HepG2 (cell line): ENCODE measurements around the gene NUFIP1.

Experiments used
- BRF2 ChIP-seq: sonication (generic); formaldehyde crosslinking; IDR thresholded peaks from 2 replicates; pipeline ENCODE4 v1.8.1; 2022; ENCODE audit warnings: mild to moderate bottlenecking, missing genetic modification reagents
- CSRNP1 ChIP-seq: sonication (generic); formaldehyde crosslinking; IDR thresholded peaks from 2 replicates; pipeline ENCODE4 v1.8.1; 2023; ENCODE audit warnings: mild to moderate bottlenecking, missing genetic modification reagents
- CTCF ChIP-seq: sonication (generic); formaldehyde crosslinking; IDR thresholded peaks from 2 replicates; pipeline ENCODE4 v1.5.0; 2020; ENCODE audit warnings: mild to moderate bottlenecking, missing genetic modification reagents, moderate library complexity
- NFRKB ChIP-seq: fragments of 450-650 bp; IDR thresholded peaks from 2 replicates; pipeline ENCODE4 v1.6.1; 2017
- RCOR2 ChIP-seq: IDR thresholded peaks from 2 replicates; pipeline ENCODE4 v1.6.1; 2016; ENCODE audit warnings: missing biosample characterization, missing genetic modification reagents
- RNF2 ChIP-seq: fragments of 450-650 bp; conservative IDR thresholded peaks from 2 replicates; pipeline ENCODE4 v1.6.1; 2016; ENCODE audit warnings: low read depth
- SKIL ChIP-seq: sonication (generic); formaldehyde crosslinking; IDR thresholded peaks from 2 replicates; pipeline ENCODE4 v1.8.0; 2022; ENCODE audit warnings: missing genetic modification reagents, mild to moderate bottlenecking, moderate library complexity, borderline replicate concordance
- STAT6 ChIP-seq: sonication (generic); formaldehyde crosslinking; IDR thresholded peaks from 2 replicates; pipeline ENCODE4 v1.4.0; 2020; ENCODE audit warnings: missing genetic modification reagents, mild to moderate bottlenecking, borderline replicate concordance
- TERF1 ChIP-seq: sonication (generic); formaldehyde crosslinking; IDR thresholded peaks from 2 replicates; pipeline ENCODE4 v1.8.0; 2022; ENCODE audit warnings: mild to moderate bottlenecking, missing genetic modification reagents, moderate library complexity
- TRIM22 ChIP-seq: fragments of 450-650 bp; IDR thresholded peaks from 2 replicates; pipeline ENCODE4 v1.6.1; 2017
- ZBTB33 ChIP-seq: sonication (generic); formaldehyde crosslinking; IDR thresholded peaks from 2 replicates; pipeline ENCODE4 v1.4.0; 2020; ENCODE audit warnings: missing genetic modification reagents
- ZC3H13 ChIP-seq: sonication (generic); formaldehyde crosslinking; IDR thresholded peaks from 2 replicates; pipeline ENCODE4 v1.8.1; 2023; ENCODE audit warnings: mild to moderate bottlenecking, missing genetic modification reagents, moderate library complexity

- TF ChIP-seq ZC3H13 (no peak), ZBTB33 (no peak), RCOR2 (CRISPR knock-in tag) (no peak), CTCF (CRISPR knock-in tag) (no peak), STAT6 (no peak), CSRNP1 (CRISPR knock-in tag) (no peak), NFRKB (no peak), BRF2 (no peak), TRIM22 (no peak), TERF1 (no peak), RNF2 (no peak), SKIL (CRISPR knock-in tag) (no peak)
Measured at GRCh38 chr13:44895953-44896335, 93.3 kb downstream of the NUFIP1 start.
